HEK293 (cell line): Measurements from ENCODE around the gene PLA2G4B.

Experiments used
- CTCF ChIA-PET: fragments of 350-600 bp; formaldehyde crosslinking; extraction: SDS; loops from one replicate; lab custom pipeline; 2021; ENCODE audit warnings: antibody characterized with exemption; lab: Yijun Ruan, JAX
- POLR2A ChIA-PET: fragments of 300-600 bp; formaldehyde crosslinking; extraction: SDS; loops from one replicate; lab custom pipeline; 2020; ENCODE audit warnings: antibody characterized with exemption, inconsistent platforms; lab: Yijun Ruan, JAX
- H3K27ac ChIP-seq: fragments of 200-500 bp; sonication (Bioruptor generic); 2 replicates; pipeline ENCODE4 v1.5.1; 2014; ENCODE audit warnings: low read depth, low read length, control low read depth, inconsistent platforms; ENCODE audit errors: extremely low read depth
- H3K36me3 ChIP-seq, 2 experiments: fragments of 200-500 bp in 1 of 2; sonication (Bioruptor generic) in 1 of 2; 1 replicate in 1 of 2; 2 replicates in 1 of 2; pipeline ENCODE4 v1.5.1; 2014 to 2017; ENCODE audit warnings: inconsistent platforms in 2 of 2, low read length in 2 of 2; ENCODE audit not compliant: control insufficient read depth in 2 of 2, insufficient read depth in 1 of 2
- H3K4me1 ChIP-seq: fragments of 200-500 bp; sonication (Bioruptor generic); 2 replicates; pipeline ENCODE4 v1.5.1; 2014; ENCODE audit warnings: mild to moderate bottlenecking, low read length, inconsistent platforms; ENCODE audit not compliant: control insufficient read depth, insufficient read depth
- H3K4me3 ChIP-seq: 2 replicates; pipeline ENCODE4 v1.5.1; 2011; ENCODE audit warnings: low read depth, mild to moderate bottlenecking, control low read depth, low read length, moderate library complexity
- H3K9me3 ChIP-seq: fragments of 200-500 bp; sonication (Bioruptor generic); 2 replicates; pipeline ENCODE4 v1.5.1; 2014; ENCODE audit warnings: low read depth, low read length, inconsistent platforms; ENCODE audit not compliant: control insufficient read depth, insufficient read depth
- BCL11A ChIP-seq: fragments of 450-650 bp; formaldehyde crosslinking; IDR thresholded peaks from 2 replicates; pipeline ENCODE4 v1.5.1; 2016; ENCODE audit warnings: low read depth, missing biosample characterization, missing genetic modification characterization
- BCL6B ChIP-seq: fragments of 450-650 bp; formaldehyde crosslinking; IDR thresholded peaks from 2 replicates; pipeline ENCODE4 v1.5.1; 2017; ENCODE audit warnings: missing biosample characterization, missing genetic modification characterization
- HOXC10 ChIP-seq: sonication (generic); formaldehyde crosslinking; IDR thresholded peaks from 2 replicates; pipeline ENCODE4 v1.8.1; 2023; ENCODE audit warnings: mild to moderate bottlenecking, missing genetic modification reagents
- KLF16 ChIP-seq: fragments of 450-650 bp; formaldehyde crosslinking; IDR thresholded peaks from 2 replicates; pipeline ENCODE4 v1.5.1; 2017; ENCODE audit warnings: missing biosample characterization, missing genetic modification characterization
- PBX3 ChIP-seq: sonication (generic); formaldehyde crosslinking; IDR thresholded peaks from 2 replicates; pipeline ENCODE4 v1.8.1; 2022; ENCODE audit warnings: mild to moderate bottlenecking, moderate library complexity, missing genetic modification reagents
- PRDM10 ChIP-seq: fragments of 450-650 bp; formaldehyde crosslinking; IDR thresholded peaks from 2 replicates; pipeline ENCODE4 v1.5.1; 2016; ENCODE audit warnings: missing biosample characterization, missing genetic modification characterization
- WT1 ChIP-seq: fragments of 450-650 bp; formaldehyde crosslinking; IDR thresholded peaks from 2 replicates; pipeline ENCODE4 v1.5.1; 2016; ENCODE audit warnings: missing biosample characterization, missing genetic modification characterization
- YY2 ChIP-seq: fragments of 450-650 bp; formaldehyde crosslinking; IDR thresholded peaks from 2 replicates; pipeline ENCODE4 v1.5.1; 2016; ENCODE audit warnings: missing biosample characterization, missing genetic modification characterization
- ZNF18 ChIP-seq: fragments of 450-650 bp; formaldehyde crosslinking; IDR thresholded peaks from 2 replicates; pipeline ENCODE4 v1.5.1; 2016; ENCODE audit warnings: missing biosample characterization, missing genetic modification characterization
- ZNF302 ChIP-seq: fragments of 450-650 bp; formaldehyde crosslinking; IDR thresholded peaks from 2 replicates; pipeline ENCODE4 v1.5.1; 2016; ENCODE audit warnings: missing biosample characterization, missing genetic modification characterization, low read depth
- ZNF433 ChIP-seq: fragments of 450-650 bp; formaldehyde crosslinking; IDR thresholded peaks from 2 replicates; pipeline ENCODE4 v1.5.1; 2016; ENCODE audit warnings: missing biosample characterization, missing genetic modification characterization, low read depth
- ZNF449 ChIP-seq: fragments of 450-650 bp; formaldehyde crosslinking; IDR thresholded peaks from 2 replicates; pipeline ENCODE4 v1.5.1; 2017; ENCODE audit warnings: missing biosample characterization, mild to moderate bottlenecking, missing genetic modification characterization, moderate library complexity
- ZNF513 ChIP-seq: fragments of 450-650 bp; IDR thresholded peaks from 2 replicates; pipeline ENCODE4 v1.5.1; 2018; ENCODE audit warnings: missing biosample characterization, missing genetic modification characterization
- ZNF560 ChIP-seq: fragments of 450-650 bp; formaldehyde crosslinking; IDR thresholded peaks from 2 replicates; pipeline ENCODE4 v1.5.1; 2017; ENCODE audit warnings: missing biosample characterization, missing genetic modification characterization, borderline replicate concordance
- ZSCAN23 ChIP-seq: fragments of 450-650 bp; formaldehyde crosslinking; IDR thresholded peaks from 2 replicates; pipeline ENCODE4 v1.5.1; 2016; ENCODE audit warnings: missing biosample characterization, missing genetic modification characterization

PLA2G4B gene

GRCh38 chr15:41806291-41807181, 32.1 kb upstream of the PLA2G4B start (continued):
- 0 out of 2 replicates have a peak, but pooled peaks have one; percentile 17 for TF ChIP-seq PRDM10 (tag by site-specific recombination)
- TF ChIP-seq WT1 (tag by site-specific recombination), result no peak
- TF ChIP-seq, all 188 proteins: peak for 2

- Histone ChIP-seq H3K4me1 (no peaks in the 10 kb centered on the region), H3K27ac (no peak overlapping the region), H3K4me3 (no peak overlapping the region), H3K36me3 (peaks cover 0 to 6% of the 10 kb centered on the region in 2 experiments; a peak in 1 of 3 replicates), H3K9me3 (no peaks in the 10 kb centered on the region)
- TF ChIP-seq ZNF433 (tag by site-specific recombination), result no peak
- no peak for TF ChIP-seq BCL6B (tag by site-specific recombination)
- no peak for TF ChIP-seq ZNF449
- TF ChIP-seq ZSCAN23 (tag by site-specific recombination), result no peak
- no peak for TF ChIP-seq ZNF18 (tag by site-specific recombination)
- no peak for TF ChIP-seq YY2 (tag by site-specific recombination)
- TF ChIP-seq ZNF302 (tag by site-specific recombination), result no peak
- no peak for TF ChIP-seq ZNF560 (tag by site-specific recombination)
- TF ChIP-seq ZNF513 (tag by site-specific recombination), result no peak
- no peak for TF ChIP-seq KLF16
- TF ChIP-seq HOXC10, result no peak
- TF ChIP-seq BCL11A (tag by site-specific recombination), result no peak
- TF ChIP-seq PBX3 (CRISPR knock-in tag), result no peak
- ChIA-PET CTCF (interaction anchor here (0.6 to 6.5 kb wide), 7 partner anchors 15 to 343 kb away, joined by 3 to 100 read pairs (median 4); partner anchors contain the start of gene MAPKBP1), POLR2A (interaction anchor here (1.3 kb wide), 1 partner anchor 35 kb away, joined by 5 read pairs; the partner anchor contains the start of gene MAPKBP1)
Measured at GRCh38 chr15:41809121-41809520, 29.5 kb upstream of the PLA2G4B start.
